Middle frontal gyrus (tissue), 1 donor: ENCODE results near the gene TRMO.

Source experiments
- DNase-seq: peaks from one replicate; pipeline ENCODE4 v3.0.0-alpha.2; 2015; ENCODE audit warnings: low spot score; ENCODE audit errors: extremely low spot score

Gene TRMO

GRCh38 chr9:97860451-97861147, 61.7 kb downstream of the TRMO start:
- DNase-seq = no peak

- no peak for DNase-seq
These were observed 63.0 kb downstream of the TRMO start for GRCh38 chr9:97859346-97859745.

DNA sequence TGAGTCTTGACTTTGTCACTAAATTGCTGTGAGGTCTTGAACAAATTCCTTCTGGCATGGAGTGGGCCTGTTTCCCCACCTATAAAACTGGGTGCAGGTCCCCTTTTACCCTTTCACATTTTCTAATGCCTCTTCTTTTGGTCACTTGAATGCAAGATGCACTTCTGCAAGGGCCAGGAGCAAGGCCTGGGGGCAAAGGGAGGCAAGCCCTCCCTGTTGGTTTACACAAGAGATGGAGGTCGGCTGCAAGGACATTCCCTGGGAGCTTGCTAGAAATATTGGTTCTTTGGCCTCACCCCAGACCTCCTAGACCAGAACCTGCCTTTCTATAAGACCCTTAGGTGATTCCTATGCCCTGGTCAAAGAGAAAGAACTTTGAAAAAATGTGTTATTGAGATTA, 63.5 kb downstream of the TRMO start:
- no peak for DNase-seq

GRCh38 chr9:97858393-97858713, 63.9 kb downstream of the TRMO start:
- no peak for DNase-seq

- no peak for DNase-seq
These were observed 64.5 kb downstream of the TRMO start for GRCh38 chr9:97857606-97858392.

- DNase-seq = no peak
These were observed 65.3 kb downstream of the TRMO start for GRCh38 chr9:97856857-97857605.

DNA sequence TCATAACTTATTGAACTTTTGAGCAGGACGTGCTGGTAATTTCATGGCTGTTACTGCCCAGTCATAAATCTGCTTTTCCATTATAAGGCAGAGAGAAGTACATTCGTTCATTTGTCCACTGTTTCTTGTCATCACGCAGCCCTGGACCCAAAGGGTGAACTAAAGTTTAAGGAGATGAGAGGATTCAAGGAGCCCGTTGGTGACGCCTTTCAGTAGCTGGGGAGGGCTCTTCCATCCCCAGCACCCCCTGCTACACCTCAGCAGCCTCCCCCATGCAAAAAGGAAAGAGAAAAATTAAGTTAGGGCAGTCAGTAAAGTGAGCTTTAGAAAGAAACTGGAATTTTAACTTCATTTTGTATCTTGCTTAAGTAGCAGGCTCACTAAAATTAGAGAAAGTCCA, 66.4 kb downstream of the TRMO start:
- no peak for DNase-seq

- no peak for DNase-seq
These were observed 66.8 kb downstream of the TRMO start for GRCh38 chr9:97855486-97855875.

GRCh38 chr9:97854696-97855485, 67.4 kb downstream of the TRMO start:
- no peak for DNase-seq
